Measurements from ENCODE around the gene CCDC73. TPM values are rescaled to one million over a fixed set of nuclear protein-coding genes. Genes with fewer than 3 reads are reported as not detected.
"Not testable (repeated sequence)": the region's sequence is repeated elsewhere in the genome, so short reads cannot be mapped to it uniquely, and the experiment has no call there.

CCDC73 gene
- total and polyA plus RNA-seq, 5 donors = not detected

DNA sequence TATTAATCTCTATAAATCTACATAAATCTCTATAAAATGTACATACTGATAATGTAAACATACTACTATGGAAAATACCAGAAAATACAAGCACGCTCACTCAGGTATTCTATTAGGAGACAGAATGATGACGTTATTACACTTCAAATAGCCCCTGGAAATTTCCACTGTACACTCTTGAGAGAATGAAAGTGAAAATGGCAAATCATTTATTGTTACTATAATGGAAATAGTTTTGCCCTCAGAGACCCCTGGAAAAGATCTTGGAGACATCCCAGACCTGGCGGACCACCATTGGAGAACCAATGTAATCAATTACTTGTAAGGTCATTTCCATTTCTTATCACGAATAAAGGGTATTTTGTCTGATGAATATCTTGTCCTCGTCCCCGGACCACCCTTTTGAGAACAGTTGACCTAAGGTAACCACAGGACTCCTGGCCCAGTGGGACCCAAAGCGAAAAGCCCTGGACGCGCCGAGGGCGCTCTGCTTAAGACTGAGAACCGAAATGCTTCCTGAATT is 34.8 kb upstream of the CCDC73 start:
- Histone ChIP-seq H3K9me3 (ENCODE audit: control insufficient read depth, low read length) (no peaks in the 10 kb centered on the region), H3K4me1 (ENCODE audit: control insufficient read depth, insufficient read depth, low read length) (peaks cover 4% of the 10 kb centered on the region), H3K27me3 (ENCODE audit: control insufficient read depth, insufficient read depth) (no peaks in the 10 kb centered on the region), H3K27ac (ENCODE audit: low read length) (no peak overlapping the region), H3K4me3 (ENCODE audit: low read length) (peak overlapping the region; percentile 60)
- DNase-seq (no peak), ATAC-seq (peak in 1 of 2 donors; percentile 42)
- 11% methylated on average over 12 of the region's 12 CpGs for WGBS
- intact Hi-C loops (cut with DNase I) = no loop called here

DNA sequence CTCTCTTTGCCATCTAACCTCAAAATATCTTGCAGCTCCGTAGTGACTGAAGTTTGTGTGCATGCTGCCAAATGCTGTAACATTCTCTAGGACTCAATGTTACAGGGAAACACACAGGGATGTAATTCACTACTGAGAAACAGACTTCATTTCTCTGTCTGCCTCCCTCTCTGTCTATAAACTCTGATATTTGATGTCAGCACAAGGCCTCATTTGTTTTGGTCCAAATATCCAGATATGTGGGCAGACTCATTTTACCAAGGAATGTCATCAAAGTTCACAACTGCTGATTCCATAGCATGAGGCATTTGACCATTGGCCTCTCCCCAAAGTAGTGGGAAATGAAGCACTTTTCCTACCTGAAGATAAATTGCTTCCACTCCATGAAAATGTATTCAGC is 32.8 kb upstream of the CCDC73 start:
- no peak overlapping the region for H3K27ac ChIP-seq (ENCODE audit: low read length)
- H3K4me1 ChIP-seq (ENCODE audit: control insufficient read depth, insufficient read depth, low read length) = peaks cover 4% of the 10 kb centered on the region
- ATAC-seq (no peak), DNase-seq (no peak)
- no peak overlapping the region for H3K4me3 ChIP-seq (ENCODE audit: low read length)
- WGBS = 53% methylated on average over 1 of the region's 1 CpG
- H3K27me3 ChIP-seq (ENCODE audit: control insufficient read depth, insufficient read depth) = no peaks in the 10 kb centered on the region
- no peaks in the 10 kb centered on the region for H3K9me3 ChIP-seq (ENCODE audit: control insufficient read depth, low read length)
- intact Hi-C loops (cut with DNase I) = no loop called here

DNA sequence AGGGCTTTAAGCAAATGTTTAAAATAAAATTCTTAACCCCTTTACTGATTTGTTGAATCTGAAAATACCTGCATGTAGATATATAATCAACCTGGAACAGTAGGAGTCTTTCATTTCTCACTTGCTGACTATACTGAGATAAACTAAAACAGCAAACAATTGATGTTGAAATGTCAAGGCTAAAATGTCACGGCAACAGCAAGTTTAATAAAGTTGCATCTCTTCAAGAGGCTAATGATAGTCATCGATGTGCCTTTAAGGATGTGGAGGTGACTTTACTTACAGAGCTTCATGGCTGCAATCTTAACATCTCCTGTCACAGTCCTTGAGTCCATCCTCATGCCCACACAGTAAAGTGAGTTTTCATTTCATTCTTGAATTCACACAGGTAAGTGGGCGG is 31.7 kb upstream of the CCDC73 start:
- no peaks in the 10 kb centered on the region for H3K9me3 ChIP-seq (ENCODE audit: control insufficient read depth, low read length)
- no peak for DNase-seq
- H3K4me3 ChIP-seq (ENCODE audit: low read length) = no peak overlapping the region
- ATAC-seq = no peak
- H3K27ac ChIP-seq (ENCODE audit: low read length) = no peak overlapping the region
- WGBS = 52% methylated on average over 3 of the region's 3 CpGs
- H3K27me3 ChIP-seq (ENCODE audit: control insufficient read depth, insufficient read depth) = no peaks in the 10 kb centered on the region
- intact Hi-C loops (cut with DNase I) = no loop called here
- peaks cover 4% of the 10 kb centered on the region for H3K4me1 ChIP-seq (ENCODE audit: control insufficient read depth, insufficient read depth, low read length)

DNA sequence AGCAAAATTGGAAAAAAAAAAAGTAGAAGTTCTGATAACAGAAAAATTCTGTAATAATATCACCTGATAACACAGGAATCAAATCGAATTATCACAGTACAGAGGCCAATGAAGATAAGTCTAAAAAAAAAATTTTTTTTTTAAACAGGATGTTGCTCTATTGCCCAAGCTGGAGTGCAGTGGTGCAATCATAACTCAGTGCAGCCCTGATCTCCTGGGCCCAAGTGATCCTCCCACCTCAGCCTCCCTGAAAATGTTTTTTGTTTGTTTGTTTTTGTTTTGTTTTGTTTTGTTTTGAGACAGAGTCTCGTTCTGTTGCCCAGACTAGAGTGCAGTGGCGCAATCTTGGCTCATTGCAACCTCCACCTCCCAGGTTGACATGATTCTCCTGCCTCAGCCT is 29.2 kb upstream of the CCDC73 start:
- intact Hi-C loops (cut with DNase I); H3K4me1 ChIP-seq (ENCODE audit: control insufficient read depth, insufficient read depth, low read length); H3K27ac ChIP-seq (ENCODE audit: low read length); DNase-seq; ATAC-seq; H3K27me3 ChIP-seq (ENCODE audit: control insufficient read depth, insufficient read depth); H3K9me3 ChIP-seq (ENCODE audit: control insufficient read depth, low read length); H3K4me3 ChIP-seq (ENCODE audit: low read length): not testable (repeated sequence)
- WGBS = 67% methylated on average over 3 of the region's 3 CpGs

DNA sequence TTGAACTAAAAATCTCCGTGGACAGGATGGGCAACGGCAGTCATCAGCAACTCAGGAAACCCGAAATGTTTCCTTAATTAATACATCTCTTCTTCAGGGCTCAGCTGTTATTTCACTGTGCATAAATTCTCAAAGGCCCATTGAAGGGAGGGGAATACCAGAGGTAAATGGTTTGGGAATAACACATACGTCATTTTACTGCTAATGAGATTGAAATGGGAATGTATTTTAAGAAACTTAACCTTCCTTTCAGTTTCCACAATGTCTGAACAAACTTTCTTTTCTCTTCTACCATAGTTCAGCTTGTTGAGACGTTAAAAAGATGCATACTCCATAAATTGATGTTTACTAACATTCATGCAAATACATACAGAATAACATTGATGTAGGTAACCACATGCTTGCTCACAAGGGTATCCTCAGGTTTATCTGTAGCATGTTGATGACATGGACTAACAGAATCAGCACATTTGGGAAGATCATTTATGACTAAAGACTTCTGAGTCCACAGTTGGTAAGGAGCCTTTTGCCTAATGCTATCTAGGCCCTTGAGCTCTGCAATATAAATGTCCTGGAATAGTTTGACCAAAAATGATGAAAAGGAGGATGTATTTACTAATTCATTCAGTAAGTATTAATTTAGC is 27.6 kb upstream of the CCDC73 start:
- no peak for DNase-seq
- ATAC-seq = no peak
- H3K27ac ChIP-seq (ENCODE audit: low read length) = no peak overlapping the region
- no peaks in the 10 kb centered on the region for H3K27me3 ChIP-seq (ENCODE audit: control insufficient read depth, insufficient read depth)
- H3K4me3 ChIP-seq (ENCODE audit: low read length) = no peak overlapping the region
- intact Hi-C loops (cut with DNase I) = no loop called here
- H3K9me3 ChIP-seq (ENCODE audit: control insufficient read depth, low read length) = no peaks in the 10 kb centered on the region
- WGBS = 62% methylated on average over 5 of the region's 5 CpGs
- H3K4me1 ChIP-seq (ENCODE audit: control insufficient read depth, insufficient read depth, low read length) = no peaks in the 10 kb centered on the region

DNA sequence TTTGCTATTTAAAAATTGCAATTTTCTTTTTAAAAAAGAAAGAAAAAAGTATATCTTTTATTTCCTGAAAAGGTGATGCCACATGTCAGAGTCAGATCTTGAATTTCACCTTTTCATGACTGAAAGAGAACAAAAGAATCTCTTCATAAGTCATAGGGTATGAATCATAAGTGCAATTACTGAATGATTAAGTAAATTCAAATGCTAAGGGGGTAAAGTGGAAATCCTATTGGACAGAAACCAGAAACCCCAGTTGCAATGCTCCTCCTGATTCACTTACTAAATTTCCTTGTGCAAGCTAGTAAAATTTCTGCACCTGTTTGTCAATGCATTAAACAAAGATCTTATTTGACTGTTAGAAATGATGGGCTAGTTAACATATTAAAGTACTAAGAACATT is 27.1 kb upstream of the CCDC73 start:
- H3K4me1 ChIP-seq (ENCODE audit: control insufficient read depth, insufficient read depth, low read length) = no peaks in the 10 kb centered on the region
- intact Hi-C loops (cut with DNase I) = no loop called here
- DNase-seq (no peak), ATAC-seq (no peak)
- no peaks in the 10 kb centered on the region for H3K9me3 ChIP-seq (ENCODE audit: control insufficient read depth, low read length)
- H3K27me3 ChIP-seq (ENCODE audit: control insufficient read depth, insufficient read depth) = no peaks in the 10 kb centered on the region
- no peak overlapping the region for H3K4me3 ChIP-seq (ENCODE audit: low read length)
- H3K27ac ChIP-seq (ENCODE audit: low read length) = no peak overlapping the region

DNA sequence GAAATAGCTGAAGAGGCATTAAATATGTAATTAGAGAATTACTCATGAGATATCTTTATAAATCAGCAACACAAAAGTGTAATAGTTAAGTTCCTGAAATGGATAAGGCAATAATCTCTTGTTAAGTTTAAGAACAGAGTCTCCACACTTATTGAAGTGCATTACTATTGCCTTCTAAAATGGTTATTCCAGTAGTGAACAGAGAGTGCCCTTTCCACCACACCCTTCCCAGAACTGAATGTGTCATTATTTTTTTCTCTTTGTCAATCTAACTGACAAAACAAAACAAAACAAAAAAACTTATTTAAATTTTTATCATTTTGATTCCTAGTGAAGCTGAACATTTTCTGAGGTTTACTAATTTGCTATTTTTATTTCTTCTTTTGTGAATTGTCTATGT is 26.0 kb upstream of the CCDC73 start:
- Histone ChIP-seq H3K9me3 (ENCODE audit: control insufficient read depth, low read length) (no peaks in the 10 kb centered on the region), H3K4me3 (ENCODE audit: low read length) (no peak overlapping the region), H3K27ac (ENCODE audit: low read length) (no peak overlapping the region), H3K4me1 (ENCODE audit: control insufficient read depth, insufficient read depth, low read length) (no peaks in the 10 kb centered on the region), H3K27me3 (ENCODE audit: control insufficient read depth, insufficient read depth) (no peaks in the 10 kb centered on the region)
- no peak for DNase-seq
- intact Hi-C loops (cut with DNase I) = no loop called here
- ATAC-seq = no peak

DNA sequence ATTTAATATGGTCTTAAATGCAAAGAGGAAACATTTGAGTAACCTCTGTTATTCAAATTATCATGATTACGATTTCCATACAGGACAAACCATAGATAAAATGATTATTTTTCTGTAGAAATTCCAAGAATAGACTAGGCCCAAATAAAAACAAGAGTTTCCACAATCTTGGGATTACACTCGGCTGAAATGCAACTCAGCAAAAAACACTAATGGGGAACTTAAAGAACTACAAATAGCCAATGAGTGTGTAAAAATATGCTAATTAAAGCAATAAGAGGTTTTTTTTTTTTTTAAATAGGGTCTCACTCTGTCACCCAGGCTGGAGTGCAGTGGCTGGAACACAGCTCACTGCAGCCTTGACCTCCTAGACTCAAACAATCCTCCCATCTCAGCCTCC is 24.7 kb upstream of the CCDC73 start:
- 60% methylated on average over 2 of the region's 2 CpGs for WGBS
- ATAC-seq = no peak

DNA sequence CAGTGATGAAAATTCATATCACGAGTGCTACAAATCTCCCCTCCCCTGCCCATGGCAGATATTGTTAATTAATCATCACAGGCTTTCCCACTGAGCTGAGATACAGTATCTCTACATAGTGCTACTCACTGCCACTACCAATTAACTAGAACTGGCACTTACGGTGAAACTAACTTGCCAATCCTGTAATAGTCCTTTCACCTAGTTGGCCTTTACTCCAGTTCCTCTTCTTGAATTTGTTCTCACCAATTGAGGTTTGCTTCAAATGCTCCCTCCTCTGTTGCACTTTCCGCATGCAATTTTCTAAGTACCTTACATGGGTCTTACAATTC is 23.4 kb upstream of the CCDC73 start:
- 69% methylated on average over 3 of the region's 3 CpGs for WGBS
- ATAC-seq = no peak
- H3K27ac ChIP-seq (ENCODE audit: low read length) = no peak overlapping the region
- no peak for DNase-seq
- H3K4me1 ChIP-seq (ENCODE audit: control insufficient read depth, insufficient read depth, low read length) = no peaks in the 10 kb centered on the region
- H3K9me3 ChIP-seq (ENCODE audit: control insufficient read depth, low read length) = no peaks in the 10 kb centered on the region
- no peaks in the 10 kb centered on the region for H3K27me3 ChIP-seq (ENCODE audit: control insufficient read depth, insufficient read depth)
- intact Hi-C loops (cut with DNase I) = no loop called here
- no peak overlapping the region for H3K4me3 ChIP-seq (ENCODE audit: low read length)

More for the DNA sequence above, 24.7 kb upstream of the CCDC73 start:
- Histone ChIP-seq H3K4me1 (ENCODE audit: control insufficient read depth, insufficient read depth, low read length) (no peaks in the 10 kb centered on the region), H3K4me3 (ENCODE audit: low read length) (no peak overlapping the region), H3K27ac (ENCODE audit: low read length) (no peak overlapping the region), H3K9me3 (ENCODE audit: control insufficient read depth, low read length) (no peaks in the 10 kb centered on the region), H3K27me3 (ENCODE audit: control insufficient read depth, insufficient read depth) (no peaks in the 10 kb centered on the region)
- DNase-seq = no peak
- intact Hi-C loops (cut with DNase I) = no loop called here

DNA sequence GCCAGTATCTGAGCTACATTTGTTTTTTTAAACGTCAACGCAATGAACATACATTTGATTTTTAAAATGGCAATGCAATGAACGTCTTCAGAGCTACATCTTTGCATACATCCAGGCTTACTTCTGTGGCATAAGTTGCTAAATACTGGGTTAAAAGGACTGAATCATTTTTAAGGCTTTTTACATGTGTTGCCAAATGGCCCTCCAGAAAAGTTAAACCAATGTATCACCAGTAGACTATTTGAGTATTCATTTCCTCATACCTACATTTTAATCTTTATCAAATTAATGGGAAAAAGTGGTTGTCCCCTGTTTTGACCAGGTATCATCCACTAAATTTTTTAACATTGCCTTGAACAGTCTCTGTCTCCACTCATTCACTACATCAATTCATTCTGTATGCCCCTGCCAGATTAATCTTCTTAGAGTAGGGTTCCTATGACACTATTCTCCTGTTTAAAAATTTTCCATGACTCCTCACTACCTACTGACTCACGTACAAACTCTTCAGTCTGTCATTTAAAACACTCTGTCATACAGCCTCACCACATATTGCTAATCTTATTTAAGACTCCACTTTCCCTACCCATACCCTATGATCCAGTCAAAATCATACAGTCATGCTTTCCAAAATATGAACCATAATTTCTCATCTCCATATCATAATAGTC is 22.9 kb upstream of the CCDC73 start:
- H3K4me3 ChIP-seq (ENCODE audit: low read length) = no peak overlapping the region
- H3K9me3 ChIP-seq (ENCODE audit: control insufficient read depth, low read length) = no peaks in the 10 kb centered on the region
- DNase-seq = no peak
- no peak overlapping the region for H3K27ac ChIP-seq (ENCODE audit: low read length)
- ATAC-seq = no peak
- no peaks in the 10 kb centered on the region for H3K4me1 ChIP-seq (ENCODE audit: control insufficient read depth, insufficient read depth, low read length)
- no peaks in the 10 kb centered on the region for H3K27me3 ChIP-seq (ENCODE audit: control insufficient read depth, insufficient read depth)
- intact Hi-C loops (cut with DNase I) = no loop called here
- whole genome bisulfite sequencing = 73% methylated on average over 4 of the region's 4 CpGs

DNA sequence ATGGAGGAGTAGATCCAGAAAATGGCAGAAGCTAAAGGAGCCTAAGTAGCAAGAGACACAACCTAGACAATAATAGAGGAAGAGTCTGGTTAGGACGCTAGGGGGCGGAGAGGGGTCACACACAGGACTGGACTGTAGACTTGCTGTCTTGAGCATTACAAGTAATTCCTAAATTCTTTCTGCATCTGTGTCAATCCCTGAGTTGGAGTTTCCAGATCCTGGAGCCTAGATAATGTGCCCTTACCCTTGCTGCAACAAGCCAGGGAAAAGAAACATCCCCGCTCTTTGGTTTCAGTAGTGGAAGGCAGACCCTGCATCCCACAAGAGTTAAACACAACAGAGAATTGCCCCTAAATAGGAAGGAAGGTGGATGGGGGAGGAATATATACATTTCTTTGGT is 14.9 kb upstream of the CCDC73 start:
- no peak overlapping the region for H3K27ac ChIP-seq (ENCODE audit: low read length)
- H3K27me3 ChIP-seq (ENCODE audit: control insufficient read depth, insufficient read depth) = no peaks in the 10 kb centered on the region
- H3K4me3 ChIP-seq (ENCODE audit: low read length) = no peak overlapping the region
- no peaks in the 10 kb centered on the region for H3K9me3 ChIP-seq (ENCODE audit: control insufficient read depth, low read length)
- intact Hi-C loops (cut with DNase I) = no loop called here
- H3K4me1 ChIP-seq (ENCODE audit: control insufficient read depth, insufficient read depth, low read length) = no peaks in the 10 kb centered on the region
- peak; percentile 77 to 81 for ATAC-seq
- peak; percentile 55 to 78 (median 68) for DNase-seq
- WGBS = 23% methylated on average over 3 of the region's 3 CpGs
